HG03045 (cell line): Measurements from ENCODE around the gene GNG4.

Source experiments
- ATAC-seq: cut with Tn5 transposase; IDR thresholded peaks from one replicate; pipeline ENCODE4 v1.9.1; 2021; ENCODE audit warnings: mild to moderate bottlenecking, moderate library complexity; ENCODE audit not compliant: unreplicated experiment

The GNG4 gene

GRCh38 chr1:235649368-235650163, at the start of gene GNG4:
Gene GNG4, minus strand, starts transcription at chr1:235649784. Its CDS starts 65,946 bp downstream, at chr1:235583838.
- peak; percentile 45 for ATAC-seq

GRCh38 chr1:235697508-235697907, 47.9 kb upstream of the GNG4 start:
- no peak for ATAC-seq

- ATAC-seq, result no peak
Observed at GRCh38 chr1:235689356-235689755, 39.8 kb upstream of the GNG4 start.

- no peak for ATAC-seq
Observed at GRCh38 chr1:235688096-235688495, 38.5 kb upstream of the GNG4 start.

GRCh38 chr1:235683653-235684052, 34.1 kb upstream of the GNG4 start:
- no peak for ATAC-seq

- no peak for ATAC-seq
Observed at GRCh38 chr1:235682216-235682615, 32.6 kb upstream of the GNG4 start.

GRCh38 chr1:235679644-235680043, 30.1 kb upstream of the GNG4 start:
- no peak for ATAC-seq

GRCh38 chr1:235679005-235679404, 29.4 kb upstream of the GNG4 start:
- ATAC-seq, result no peak

- ATAC-seq, result no peak
Observed at GRCh38 chr1:235675152-235675890, 25.7 kb upstream of the GNG4 start.

GRCh38 chr1:235673981-235674380, 24.4 kb upstream of the GNG4 start:
- no peak for ATAC-seq

- no peak for ATAC-seq
Observed at GRCh38 chr1:235671992-235672391, 22.4 kb upstream of the GNG4 start.

GRCh38 chr1:235670157-235670776, 20.7 kb upstream of the GNG4 start:
- ATAC-seq, result no peak

GRCh38 chr1:235669277-235669676, 19.7 kb upstream of the GNG4 start:
- ATAC-seq, result no peak

GRCh38 chr1:235663628-235664027, 14.0 kb upstream of the GNG4 start:
- no peak for ATAC-seq

GRCh38 chr1:235661568-235661967, 12.0 kb upstream of the GNG4 start:
- no peak for ATAC-seq

- ATAC-seq, result no peak
Observed at GRCh38 chr1:235659186-235659771, 9.7 kb upstream of the GNG4 start.

- no peak for ATAC-seq
Observed at GRCh38 chr1:235657747-235658526, 8.4 kb upstream of the GNG4 start.

- ATAC-seq, result no peak
Observed at GRCh38 chr1:235657269-235657668, 7.7 kb upstream of the GNG4 start.

GRCh38 chr1:235652364-235652763, 2.8 kb upstream of the GNG4 start:
- no peak for ATAC-seq

GRCh38 chr1:235651170-235651806, 1.7 kb upstream of the GNG4 start:
- no peak for ATAC-seq
